Measurements from ENCODE around the gene TNFSF13B. TPM values are rescaled to one million over a fixed set of nuclear protein-coding genes. Genes with fewer than 3 reads are reported as not detected.

TNFSF13B gene
- total RNA-seq, 1 experiment from 2014 or later: 9.2 TPM

GRCh38 chr13:108352599-108352998 is 83.1 kb downstream of the TNFSF13B start:
- no TSS peak for BruUV-seq (replicated peaks)
- intact Hi-C loops (cut with micrococcal nuclease; ENCODE audit: unreplicated experiment): no loop called here
- no peak overlapping the region for H3K4me3 ChIP-seq (ENCODE audit: low read depth, low read length, poor library complexity, severe bottlenecking)
- H3K4me1 ChIP-seq (ENCODE audit: insufficient read depth, low read length, poor library complexity, severe bottlenecking): no peaks in the 10 kb centered on the region
- H3K27ac ChIP-seq (ENCODE audit: low read depth, low read length, poor library complexity, severe bottlenecking): no peak overlapping the region
- no peaks in the 10 kb centered on the region for H3K36me3 ChIP-seq (ENCODE audit: insufficient read depth, low read length, poor library complexity, severe bottlenecking)
- POLR2A ChIA-PET (ENCODE audit: low non-redundant PET): interaction anchor here (0.7 kb wide), 2 partner anchors 11 to 1395 kb away, joined by 3 read pairs; no protein-coding TSS in a partner anchor
- TF ChIP-seq, protein P1, sequence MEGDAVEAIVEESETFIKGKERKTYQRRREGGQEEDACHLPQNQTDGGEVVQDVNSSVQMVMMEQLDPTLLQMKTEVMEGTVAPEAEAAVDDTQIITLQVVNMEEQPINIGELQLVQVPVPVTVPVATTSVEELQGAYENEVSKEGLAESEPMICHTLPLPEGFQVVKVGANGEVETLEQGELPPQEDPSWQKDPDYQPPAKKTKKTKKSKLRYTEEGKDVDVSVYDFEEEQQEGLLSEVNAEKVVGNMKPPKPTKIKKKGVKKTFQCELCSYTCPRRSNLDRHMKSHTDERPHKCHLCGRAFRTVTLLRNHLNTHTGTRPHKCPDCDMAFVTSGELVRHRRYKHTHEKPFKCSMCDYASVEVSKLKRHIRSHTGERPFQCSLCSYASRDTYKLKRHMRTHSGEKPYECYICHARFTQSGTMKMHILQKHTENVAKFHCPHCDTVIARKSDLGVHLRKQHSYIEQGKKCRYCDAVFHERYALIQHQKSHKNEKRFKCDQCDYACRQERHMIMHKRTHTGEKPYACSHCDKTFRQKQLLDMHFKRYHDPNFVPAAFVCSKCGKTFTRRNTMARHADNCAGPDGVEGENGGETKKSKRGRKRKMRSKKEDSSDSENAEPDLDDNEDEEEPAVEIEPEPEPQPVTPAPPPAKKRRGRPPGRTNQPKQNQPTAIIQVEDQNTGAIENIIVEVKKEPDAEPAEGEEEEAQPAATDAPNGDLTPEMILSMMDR (conservative IDR thresholded peaks at IDR 0.05; ENCODE audit: low read depth, low read length): no peak
- no peak for TF ChIP-seq EZH2 (IDR thresholded peaks at IDR 0.05; ENCODE audit: borderline replicate concordance, low read depth, low read length, poor library complexity, severe bottlenecking)
- DNase-seq (ENCODE audit: low spot score): no peak
- H3K9me3 ChIP-seq (ENCODE audit: low read depth, low read length, poor library complexity, severe bottlenecking): no peaks in the 10 kb centered on the region
- peaks cover 5% of the 10 kb centered on the region for H3K27me3 ChIP-seq (replicated peaks; ENCODE audit: insufficient read depth, low read depth, low read length, poor library complexity)
- CTCF ChIA-PET: no interaction called here

DNA sequence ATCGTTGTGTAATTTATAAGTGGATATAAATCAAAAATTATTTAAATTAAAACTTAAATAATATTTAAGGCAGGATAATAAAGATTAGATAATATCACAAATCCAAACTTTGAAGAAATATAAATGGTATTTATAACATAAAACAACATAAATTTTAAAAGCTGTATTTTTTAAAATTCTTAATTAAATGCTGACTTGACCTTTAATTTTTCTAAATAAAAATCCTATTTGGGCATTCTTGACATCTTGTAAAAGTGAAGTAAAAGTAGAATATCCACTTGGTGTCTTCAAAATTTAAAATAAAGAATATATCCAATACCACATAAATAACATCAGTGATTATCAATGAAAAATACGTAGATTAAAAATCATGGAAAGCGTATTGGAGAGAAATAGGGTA is 87.7 kb downstream of the TNFSF13B start:
- Histone ChIP-seq H3K27ac (ENCODE audit: low read depth, low read length, poor library complexity, severe bottlenecking) (no peak overlapping the region), H3K36me3 (ENCODE audit: insufficient read depth, low read length, poor library complexity, severe bottlenecking) (no peaks in the 10 kb centered on the region), H3K4me1 (ENCODE audit: insufficient read depth, low read length, poor library complexity, severe bottlenecking) (no peaks in the 10 kb centered on the region), H3K27me3 (replicated peaks; ENCODE audit: insufficient read depth, low read depth, low read length, poor library complexity) (peaks cover 5% of the 10 kb centered on the region), H3K4me3 (ENCODE audit: low read depth, low read length, poor library complexity, severe bottlenecking) (no peak overlapping the region), H3K9me3 (ENCODE audit: low read depth, low read length, poor library complexity, severe bottlenecking) (no peaks in the 10 kb centered on the region)
- ChIA-PET POLR2A (ENCODE audit: low non-redundant PET) (no interaction called here), CTCF (no interaction called here)
- TF ChIP-seq, protein P1 (conservative IDR thresholded peaks at IDR 0.05; ENCODE audit: low read depth, low read length): no peak
- TF ChIP-seq EZH2 (IDR thresholded peaks at IDR 0.05; ENCODE audit: borderline replicate concordance, low read depth, low read length, poor library complexity, severe bottlenecking): no peak
- BruUV-seq (replicated peaks): no TSS peak
- no peak for DNase-seq (ENCODE audit: low spot score)
- intact Hi-C loops (cut with micrococcal nuclease; ENCODE audit: unreplicated experiment): no loop called here

Other genes with a start within 250 kb of the TNFSF13B start
- 9.8 and 11.1 TPM in 2 replicates for gene LIG4, start 54.2 kb upstream of the TNFSF13B start, total RNA-seq (2021)
- 9.0 and 10.3 TPM in 2 replicates for gene ABHD13, start 51.3 kb upstream of the TNFSF13B start, total RNA-seq (2021)